T-helper 2 cell treated with Interferon-gamma antibody and Interleukin-4, amounts not matched to agents 100 ng/mL and 5 ng/mL, for 36 hours (primary cell): ENCODE data around the gene CCDC92B. TPM values are rescaled to one million over a fixed set of nuclear protein-coding genes. Genes with fewer than 3 reads are reported as not detected.
"Not testable (repeated sequence)": the region's sequence is repeated elsewhere in the genome, so short reads cannot be mapped to it uniquely, and the experiment has no call there.

Experiments
- intact Hi-C: fragments of 100-400 bp; cut with micrococcal nuclease; formaldehyde crosslinking; loops from one replicate; pipeline ENCODE4 v1.15.1; 2023
- total RNA-seq: library from RNA; stranded (reverse); gene quantifications from 2 replicates; pipeline ENCODE4 v1.2.3, GENCODE V29; 2022

CCDC92B gene
- 0.11 and 0.18 TPM in 2 replicates for total RNA-seq

DNA sequence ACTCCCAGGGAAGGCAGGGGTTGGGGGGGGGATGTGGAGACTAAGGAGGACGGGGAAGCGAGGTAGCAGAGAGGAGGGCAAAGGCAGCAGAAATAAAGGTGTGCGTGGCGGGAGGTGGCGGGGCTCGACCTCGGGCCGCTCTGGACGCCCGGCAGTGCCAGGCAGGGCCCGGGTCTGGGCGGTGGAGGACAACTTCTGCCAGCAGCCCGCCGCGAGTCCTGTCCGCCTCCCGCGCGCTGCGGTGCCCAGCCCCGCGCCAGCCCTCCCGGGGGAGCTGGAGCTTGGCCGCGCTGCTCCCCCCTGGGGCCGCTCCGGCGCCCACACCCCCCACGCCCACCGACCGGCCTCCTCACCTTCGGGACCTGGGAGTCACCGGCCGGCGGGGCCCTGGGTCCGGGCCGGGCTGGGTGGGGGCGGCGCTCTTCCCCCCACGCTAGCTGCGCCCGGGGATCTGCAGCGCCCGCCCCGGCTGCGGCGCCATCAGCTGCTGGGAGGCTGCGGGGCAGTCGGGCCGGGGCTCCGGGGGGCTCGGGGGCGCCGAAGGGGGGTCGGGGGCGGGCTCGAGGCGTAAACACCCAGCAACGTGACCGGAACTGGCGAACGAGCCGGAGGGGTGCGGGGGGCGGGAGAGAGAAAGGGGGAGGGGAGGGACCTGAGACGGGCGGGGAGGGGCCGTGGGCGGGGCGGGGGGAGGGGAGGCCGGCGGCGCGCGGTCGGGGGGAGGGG, at the start of gene CCDC92B:
Gene CCDC92B (minus strand): TSS at position 595 of the 726 bp plus-strand sequence. CDS start 14,507 bp downstream, outside the sequence.
- intact Hi-C loops, result no loop called here

DNA sequence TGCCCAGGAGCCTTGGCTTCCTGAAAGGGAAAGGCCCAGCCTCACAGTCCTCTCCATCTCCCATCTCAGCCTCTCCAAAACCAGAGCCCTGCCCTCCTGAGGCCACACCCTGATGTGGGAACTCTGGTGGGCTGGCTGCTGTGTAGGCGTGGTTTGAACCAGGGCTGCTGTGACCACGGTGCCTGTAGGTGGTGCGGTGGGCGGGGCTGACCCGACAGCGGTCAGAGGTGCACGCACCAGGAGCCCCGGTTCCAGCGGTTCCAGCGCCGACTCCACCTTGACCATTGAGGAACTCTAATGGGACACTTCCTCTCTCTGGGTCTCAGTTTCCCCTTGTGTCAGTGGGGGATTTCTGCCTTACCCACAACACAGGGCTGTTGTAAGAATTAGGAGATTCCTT, 49.2 kb upstream of the CCDC92B start:
- intact Hi-C loops, result no loop called here

DNA sequence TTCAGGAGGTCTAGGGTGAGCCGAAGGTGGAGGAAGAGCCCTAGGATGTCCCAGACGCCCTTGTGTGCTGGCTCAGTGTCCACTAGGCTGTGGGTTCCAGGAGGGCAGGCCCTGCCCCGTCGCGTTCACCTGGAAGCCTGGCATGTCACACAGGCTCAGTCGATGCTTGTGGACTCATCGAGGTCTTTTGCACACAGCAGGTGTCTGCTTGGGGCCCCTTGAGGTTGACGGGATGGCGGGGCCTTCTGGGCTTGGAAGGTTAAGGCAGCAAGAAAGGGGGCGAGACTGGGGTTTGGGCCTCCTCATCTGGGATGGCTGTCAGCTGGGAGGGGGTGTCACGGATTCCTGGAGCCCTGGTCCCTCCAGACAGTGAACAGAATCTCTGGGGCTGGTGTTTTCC, 48.7 kb upstream of the CCDC92B start:
- intact Hi-C loops, result no loop called here

DNA sequence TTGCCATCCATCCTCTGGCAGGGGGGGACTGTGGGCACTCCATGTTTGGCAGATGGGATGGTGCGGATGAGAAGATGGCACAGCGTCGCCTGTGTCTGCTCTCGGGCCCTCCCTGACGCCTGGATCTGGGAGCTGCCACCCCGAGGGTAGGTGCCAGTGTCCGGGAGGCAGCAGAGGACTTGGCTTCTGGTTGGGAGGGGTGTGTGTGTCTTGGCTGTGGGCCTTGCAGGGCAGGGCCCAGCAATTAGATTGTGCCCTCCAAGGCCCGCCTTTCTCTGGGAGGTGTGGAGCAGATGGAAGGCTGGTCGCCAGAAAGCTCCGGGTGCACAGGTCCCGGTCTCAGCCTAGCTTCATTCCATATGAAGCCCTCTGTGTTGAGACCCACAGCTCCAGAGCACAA, 48.2 kb upstream of the CCDC92B start:
- intact Hi-C loops, result no loop called here

DNA sequence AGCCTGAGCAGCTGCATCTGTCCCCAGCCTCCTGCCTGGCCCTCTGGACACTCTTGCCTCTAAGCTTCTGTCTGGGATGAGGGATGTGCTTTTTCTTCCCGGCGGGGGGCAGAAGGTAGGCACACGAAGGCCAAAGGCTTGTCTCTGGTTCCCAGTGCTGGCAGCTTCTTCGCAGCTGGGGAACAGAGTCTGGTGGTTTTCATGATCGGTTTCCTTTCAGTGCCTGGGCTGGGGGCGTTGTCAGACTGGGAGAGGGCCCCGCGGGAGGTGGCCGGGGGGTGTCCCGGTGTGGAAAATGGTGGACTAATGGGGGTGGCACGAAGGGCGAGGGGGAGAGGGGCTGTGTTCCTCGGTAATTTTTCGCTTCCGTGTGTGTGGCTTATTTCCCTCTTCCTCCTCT, 47.8 kb upstream of the CCDC92B start:
- intact Hi-C loops, result no loop called here

DNA sequence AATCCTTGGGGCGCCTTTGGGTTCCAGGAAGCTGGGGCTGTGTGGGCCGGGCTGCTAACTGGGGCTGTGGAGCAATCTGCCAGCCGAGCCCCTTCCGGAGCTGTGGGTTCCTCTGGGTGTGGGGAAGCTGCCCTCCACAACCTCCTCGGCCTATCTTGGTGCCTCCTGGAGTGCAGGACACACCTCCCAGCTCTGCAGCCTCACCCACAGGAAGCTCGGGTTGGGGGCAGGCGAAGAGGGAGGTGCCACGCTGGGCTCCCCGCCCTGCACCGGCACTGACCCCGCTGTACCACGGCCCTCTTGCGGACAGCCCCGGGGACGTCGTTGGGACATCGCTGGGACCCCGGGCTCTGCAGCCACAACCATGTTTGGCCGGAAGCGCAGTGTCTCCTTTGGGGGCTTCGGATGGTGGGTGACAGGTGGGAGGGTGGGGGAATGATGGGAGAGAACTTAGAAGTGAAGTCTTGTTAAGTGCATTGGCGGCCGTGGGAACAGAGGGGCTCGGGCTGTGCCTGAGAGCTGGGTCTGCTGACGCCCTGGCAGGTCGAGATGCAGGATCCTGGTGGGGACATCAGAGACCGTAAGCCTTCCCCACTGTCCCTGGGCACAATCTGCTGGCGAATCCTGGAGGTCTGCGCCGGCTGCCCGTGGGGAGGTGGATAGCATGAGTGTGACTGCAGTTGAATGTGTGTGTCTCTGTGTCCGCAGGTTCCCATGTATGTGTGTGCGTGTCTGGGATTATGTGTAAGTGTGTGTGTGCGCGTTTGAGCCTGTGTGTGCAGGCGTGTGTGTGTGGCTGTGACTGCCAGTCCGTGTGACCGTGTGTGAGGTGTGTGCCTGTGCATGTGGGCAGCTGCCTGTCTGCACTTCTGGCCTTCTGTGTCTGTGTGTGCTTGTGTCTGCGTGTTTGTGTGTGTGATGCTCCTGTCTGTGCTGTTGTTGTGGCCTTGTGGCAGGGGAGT, 47.0 kb upstream of the CCDC92B start, which contains the start of gene RAP1GAP2:
Gene RAP1GAP2 (plus strand): TSS at position 275 of the 962 bp plus-strand sequence. CDS start 90 bp downstream, at position 365.
- intact Hi-C loops, result loop anchor here (1.0 kb wide), 1 partner anchor 18 kb away; no protein-coding TSS in a partner anchor

DNA sequence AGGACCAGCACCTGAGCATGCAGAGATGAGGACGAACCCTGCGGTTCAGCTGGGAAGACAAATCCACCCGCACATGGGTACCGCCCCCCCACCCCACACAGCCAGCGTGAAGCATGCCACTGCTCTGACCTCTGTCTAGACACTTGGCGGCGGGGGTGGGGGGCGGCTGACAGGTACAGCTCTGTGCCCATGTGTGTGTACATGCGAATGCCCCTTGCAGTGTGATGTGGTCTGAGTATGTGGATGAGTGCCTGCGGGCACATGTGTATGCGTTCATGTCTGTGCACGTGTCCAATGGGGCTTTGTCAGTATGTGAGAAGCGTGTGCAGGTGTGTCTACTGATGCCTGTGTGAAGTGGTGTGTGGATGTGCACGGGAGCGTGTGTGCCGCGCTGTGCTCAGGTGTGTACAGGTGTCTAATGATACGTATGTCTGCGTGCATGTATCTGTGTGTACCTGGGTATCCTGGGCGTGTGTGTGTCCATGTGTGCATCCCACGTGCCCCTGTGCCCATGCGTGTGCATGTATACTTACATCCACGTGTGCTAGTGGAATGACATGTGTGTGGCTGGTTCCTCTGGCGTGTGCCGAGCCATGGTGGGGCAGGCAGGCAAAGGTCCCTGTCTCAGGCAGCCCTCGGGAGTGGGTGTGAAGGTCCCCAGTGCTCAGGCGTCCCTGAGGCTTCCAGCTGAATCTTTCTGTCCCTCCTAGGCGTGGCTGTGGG, 46.1 kb upstream of the CCDC92B start:
- intact Hi-C loops, result loop anchor here (1.0 kb wide), 1 partner anchor 19 kb away; no protein-coding TSS in a partner anchor

DNA sequence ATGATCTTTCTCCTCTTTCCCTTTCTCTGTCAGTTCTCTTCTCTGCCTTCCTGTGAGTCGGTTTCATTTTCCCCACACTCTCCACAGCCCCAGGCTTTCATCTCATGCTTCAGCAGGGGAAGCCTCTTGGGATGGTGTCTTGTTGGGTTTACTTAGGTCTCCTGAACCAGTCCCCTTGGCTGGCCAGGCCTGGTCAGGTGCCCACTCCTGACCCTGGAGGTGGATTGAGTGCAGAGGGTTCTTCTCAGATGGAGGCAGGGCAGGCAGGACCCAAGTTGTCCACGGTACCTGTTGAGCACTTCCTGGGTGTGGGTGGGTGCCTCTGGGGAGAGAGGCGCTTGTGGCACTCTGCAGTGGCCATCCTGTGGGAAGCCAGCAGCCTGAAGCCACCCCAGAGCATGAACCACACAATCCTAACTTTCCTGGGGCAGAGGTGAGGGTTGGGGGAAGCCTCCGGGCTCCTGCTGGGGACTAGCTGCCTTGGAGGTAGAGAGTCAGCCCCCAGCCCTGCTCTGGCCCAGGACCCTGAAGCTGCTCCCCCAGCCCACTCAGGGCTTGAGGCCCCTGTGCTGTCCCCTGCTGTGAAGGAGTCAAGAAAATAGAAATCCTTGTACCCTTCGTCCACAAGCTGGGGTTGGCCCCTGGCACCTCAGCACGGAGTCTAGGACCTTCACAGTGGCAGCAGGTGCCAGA, 44.8 kb upstream of the CCDC92B start:
- intact Hi-C loops, result no loop called here

DNA sequence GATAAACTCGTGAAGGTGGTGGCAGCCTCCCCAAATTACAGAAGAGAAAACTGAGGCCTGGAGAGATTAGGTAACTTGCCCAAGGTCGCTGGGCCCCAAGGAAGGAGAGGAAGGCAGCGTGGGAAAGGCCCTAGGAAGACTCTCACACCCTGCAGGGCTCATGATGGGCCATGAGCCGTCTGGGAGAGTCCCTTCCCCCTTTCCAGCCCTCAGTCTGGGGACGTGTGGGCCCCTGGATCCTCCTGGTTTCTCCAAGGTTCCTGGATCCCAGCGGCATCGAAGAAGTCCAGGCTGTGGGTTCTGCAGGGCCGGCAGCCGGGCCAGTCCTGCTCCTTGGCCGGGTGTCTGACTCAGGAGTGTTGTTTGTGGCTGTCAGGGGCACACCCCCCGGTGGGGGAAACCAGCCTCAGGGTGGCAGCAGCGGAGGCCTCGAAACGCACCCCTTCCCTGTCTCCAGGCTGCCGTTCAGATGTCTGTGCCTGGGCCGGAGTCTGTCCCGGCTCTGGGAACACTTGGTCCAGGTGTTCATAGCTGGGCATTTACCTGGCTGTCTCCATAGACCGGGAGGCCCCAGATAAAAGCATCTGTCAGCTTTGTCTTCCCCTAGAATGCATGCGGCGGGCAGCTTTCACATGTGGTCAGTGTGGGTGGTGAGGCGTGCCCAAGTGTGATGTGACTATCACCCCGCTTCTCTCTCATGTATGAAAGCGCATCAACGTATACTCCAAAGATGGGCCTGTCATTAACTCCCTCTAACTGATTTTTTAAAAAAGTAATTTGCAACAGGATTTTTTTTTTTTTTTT, 43.1 kb upstream of the CCDC92B start:
- intact Hi-C loops, result no loop called here

DNA sequence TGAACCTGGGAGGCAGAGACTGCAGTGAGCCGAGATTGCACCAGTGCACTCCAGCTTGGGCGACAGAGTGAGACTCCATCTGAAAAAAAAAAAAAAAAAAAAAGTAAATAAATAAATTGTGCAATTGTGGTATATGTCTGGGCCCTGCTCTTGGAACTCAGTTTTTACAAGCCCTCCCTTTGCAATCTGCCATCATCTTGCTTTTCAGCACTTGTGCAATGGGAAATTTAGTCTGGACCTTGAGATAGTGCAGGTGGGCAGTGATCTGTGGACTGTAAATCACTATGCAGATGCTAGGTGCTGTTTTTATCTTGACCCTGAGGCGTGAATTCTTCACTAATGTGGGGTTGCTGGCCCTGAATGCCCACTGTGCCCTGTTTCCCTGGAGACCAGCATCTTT, 40.2 kb upstream of the CCDC92B start:
- intact Hi-C loops, result loop anchor here (5.0 kb wide), 2 partner anchors 38 to 143 kb away; no protein-coding TSS in a partner anchor

DNA sequence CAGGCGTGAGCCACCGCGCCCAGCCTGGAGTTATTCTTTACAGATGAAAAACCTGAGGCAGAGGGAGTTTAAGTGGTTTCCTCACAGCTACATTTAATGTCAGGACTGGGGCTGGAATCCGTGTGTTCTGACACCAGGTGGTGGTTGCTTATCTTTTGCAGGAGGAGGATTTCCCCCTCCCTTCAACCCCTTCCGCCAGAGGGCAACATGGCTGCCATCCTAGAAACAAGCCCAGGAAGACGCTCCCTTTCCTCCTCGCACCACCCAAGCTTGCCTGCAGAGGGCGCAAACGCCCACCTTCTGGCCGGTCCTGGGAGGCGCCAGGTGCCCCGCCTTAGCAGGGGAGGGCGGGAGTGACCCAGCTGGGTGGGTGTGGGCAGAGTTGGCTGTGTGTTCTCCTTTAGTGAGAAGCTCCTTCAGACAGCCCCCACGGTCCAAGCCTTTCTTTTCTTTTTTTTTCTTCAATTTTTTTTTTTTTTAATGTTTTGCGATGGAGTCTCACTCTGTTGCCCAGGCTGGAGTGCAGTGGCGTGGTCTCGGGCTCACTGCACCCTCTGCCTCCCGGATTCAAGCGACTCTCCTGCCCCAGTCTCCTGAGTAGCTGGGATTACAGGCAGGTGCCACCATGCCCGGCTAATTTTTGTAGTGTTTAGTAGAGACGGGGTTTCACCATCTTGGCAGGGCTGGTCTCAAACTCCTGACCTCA, 36.9 kb upstream of the CCDC92B start:
- intact Hi-C loops, result loop anchor here (1.0 to 5.0 kb wide), 3 partner anchors 28 to 146 kb away; no protein-coding TSS in a partner anchor

DNA sequence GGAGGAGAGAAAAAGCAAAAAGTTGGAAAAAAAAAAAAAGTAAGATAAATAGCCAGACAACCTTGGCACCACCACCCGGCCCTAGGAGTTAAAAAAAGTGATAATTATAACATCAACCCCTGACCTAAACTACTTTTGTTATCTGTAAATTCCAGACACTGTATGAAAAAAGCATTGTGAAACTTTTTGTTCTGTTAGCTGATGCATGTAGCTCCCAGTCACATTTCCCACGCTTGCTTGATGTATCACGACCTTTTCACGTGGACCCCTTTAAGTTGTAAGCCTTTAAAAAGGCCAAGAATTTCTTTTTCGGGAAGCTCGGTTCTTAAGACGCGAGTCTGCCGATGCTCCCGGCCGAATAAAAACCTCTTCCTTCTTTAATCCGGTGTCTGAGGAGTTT, 35.9 kb upstream of the CCDC92B start:
- intact Hi-C loops, result loop anchor here (5.0 kb wide), 2 partner anchors 42 to 147 kb away; no protein-coding TSS in a partner anchor

DNA sequence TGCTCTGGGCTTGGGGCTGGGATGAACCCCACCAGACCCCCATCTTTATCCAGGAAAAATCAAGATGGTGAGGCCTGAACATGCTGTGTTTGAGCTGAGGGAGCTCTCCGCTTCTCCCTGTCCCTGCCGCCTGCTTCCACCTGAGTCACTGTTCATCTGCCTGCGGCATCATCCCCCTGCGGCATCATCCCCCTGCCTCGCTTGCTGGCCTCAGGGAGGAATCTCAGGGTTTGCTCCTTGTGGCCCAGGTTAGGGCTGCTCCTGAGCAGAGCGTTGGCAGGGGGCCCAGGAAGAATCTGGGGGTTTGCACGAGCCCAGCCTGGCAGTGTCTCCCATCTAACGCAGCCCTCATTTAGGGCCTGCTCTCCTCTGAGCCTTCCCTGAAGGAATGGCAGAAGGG, 35.4 kb upstream of the CCDC92B start:
- intact Hi-C loops, result loop anchor here (5.0 kb wide), 2 partner anchors 42 to 147 kb away; no protein-coding TSS in a partner anchor

DNA sequence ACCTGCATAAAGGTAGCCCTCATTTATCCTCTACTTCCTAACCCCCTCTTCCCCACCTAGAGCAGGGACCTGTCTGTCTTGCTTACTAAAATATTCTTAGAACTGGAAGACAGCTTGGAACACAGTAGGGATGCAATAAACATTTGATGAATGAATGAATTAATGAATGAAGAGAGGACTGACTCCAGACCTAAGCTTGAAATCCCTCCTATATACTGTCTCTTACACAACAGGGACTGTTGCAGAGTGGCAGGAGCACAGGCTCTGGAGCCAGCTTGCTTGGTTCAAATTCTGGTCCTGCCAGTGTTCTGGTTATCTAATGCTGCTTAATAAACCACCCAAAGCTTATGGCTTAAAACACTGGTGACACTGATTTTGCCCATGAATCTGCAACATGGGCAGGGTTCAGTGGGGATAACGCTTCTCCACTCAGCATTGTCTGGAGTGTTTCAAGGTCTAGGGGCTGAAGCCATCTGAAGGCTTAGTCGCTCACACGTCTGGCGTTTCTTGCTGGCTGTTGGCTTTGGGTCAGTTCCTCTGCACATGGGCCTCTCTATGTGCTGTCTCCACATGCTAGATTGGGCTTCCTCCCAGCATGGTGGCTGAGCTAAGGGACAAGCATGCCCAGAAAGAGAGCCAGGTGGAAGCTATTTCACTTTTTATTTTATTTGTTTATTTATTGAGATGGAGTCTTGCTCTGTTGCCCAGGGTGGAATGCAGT, 34.0 kb upstream of the CCDC92B start:
- intact Hi-C loops, result no loop called here

DNA sequence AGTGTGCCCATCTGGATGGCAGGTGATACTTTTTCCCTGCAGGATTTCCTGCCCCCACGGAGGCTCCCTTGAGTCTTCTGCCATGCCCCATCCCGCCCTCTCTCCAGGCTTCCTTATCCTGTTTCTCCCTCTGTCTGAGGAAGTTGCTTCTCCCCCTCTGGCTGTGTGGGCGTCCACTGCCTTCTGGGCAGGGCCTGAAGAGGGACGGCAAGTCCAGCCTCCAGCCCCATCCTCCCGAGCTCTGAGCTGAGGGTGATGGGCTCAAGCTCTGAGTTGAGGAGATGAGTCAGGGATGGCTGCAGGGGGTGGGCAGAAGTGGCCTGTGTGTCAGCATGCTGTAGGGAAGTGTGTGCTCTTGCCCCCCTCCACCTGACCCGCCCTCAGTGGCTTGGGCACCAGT, 32.6 kb upstream of the CCDC92B start:
- intact Hi-C loops, result no loop called here

DNA sequence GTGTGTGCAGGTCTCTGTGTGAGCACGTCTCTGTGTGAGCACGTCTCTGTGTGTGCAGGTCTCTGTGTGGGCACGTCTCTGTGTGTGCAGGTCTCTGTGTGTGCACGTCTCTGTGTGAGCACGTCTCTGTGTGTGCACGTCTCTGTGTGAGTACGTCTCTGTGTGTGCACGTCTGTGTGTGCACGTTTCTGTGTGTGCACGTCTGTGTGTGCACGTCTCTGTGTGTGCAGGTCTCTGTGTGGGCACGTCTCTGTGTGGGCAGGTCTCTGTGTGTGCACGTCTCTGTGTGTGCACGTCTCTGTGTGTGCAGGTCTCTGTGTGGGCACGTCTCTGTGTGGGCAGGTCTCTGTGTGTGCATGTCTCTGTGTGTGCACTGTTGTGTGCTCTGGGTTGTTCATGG, 32.1 kb upstream of the CCDC92B start:
- intact Hi-C loops, result not testable (repeated sequence)

DNA sequence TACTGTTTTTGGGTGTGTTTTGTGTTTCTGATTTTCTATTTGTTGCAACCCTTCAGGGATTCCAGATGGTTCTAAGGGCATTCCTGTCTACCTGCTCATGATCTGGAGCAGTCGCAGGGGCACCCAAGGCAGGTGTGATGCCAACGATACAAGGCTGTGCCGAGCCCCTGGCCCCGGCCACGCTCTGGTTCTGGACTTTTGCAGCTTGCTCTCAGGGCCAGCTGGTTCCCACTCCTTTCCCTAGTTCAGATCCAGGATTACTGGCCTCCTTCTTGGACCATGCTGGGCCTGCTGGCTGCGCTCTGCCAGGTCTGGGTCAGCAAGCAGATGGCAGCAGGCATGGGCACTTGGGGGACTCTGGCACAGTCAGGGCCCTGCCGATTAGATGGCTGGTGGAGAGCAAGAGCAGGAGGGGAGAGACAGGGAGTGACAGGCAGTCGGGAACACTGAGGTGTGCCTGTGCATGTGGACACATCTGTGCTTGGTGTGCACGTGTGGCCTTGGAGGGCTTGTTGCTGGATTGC, 31.5 kb upstream of the CCDC92B start:
- intact Hi-C loops, result no loop called here

DNA sequence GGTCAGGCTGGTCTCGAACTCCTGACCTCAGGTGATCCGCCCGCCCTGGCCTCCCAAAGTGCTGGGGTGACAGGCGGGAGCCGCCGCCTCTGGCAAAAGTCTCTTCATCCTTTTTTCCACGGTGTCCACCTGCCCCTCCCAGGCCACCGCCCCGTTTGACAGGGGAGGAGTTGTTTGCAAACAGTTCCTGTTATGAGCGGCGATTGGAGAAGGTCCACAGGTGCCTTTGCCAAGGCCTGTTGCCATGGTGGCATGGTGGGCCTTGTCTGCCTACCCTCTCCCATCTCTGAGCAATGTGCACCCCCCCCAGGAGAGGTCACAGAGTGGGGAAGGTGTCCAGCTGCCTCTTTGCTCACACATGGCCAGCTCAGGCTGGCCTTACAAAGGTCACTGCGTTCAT, 30.8 kb upstream of the CCDC92B start:
- intact Hi-C loops, result no loop called here
